ENCODE data around the gene SHISA9. TPM values are rescaled to one million over a fixed set of nuclear protein-coding genes. Genes with fewer than 3 reads are reported as not detected.

The SHISA9 gene
- total and polyA plus RNA-seq, 3 donors from 2014 or later, result 0.46 to 1.0 (median 0.68) TPM

- Histone ChIP-seq H3K36me3 (ENCODE audit: low read depth, missing control alignments) (no peaks in the 10 kb centered on the region), H3K27me3 (no peaks in the 10 kb centered on the region), H3K9me3 (no peaks in the 10 kb centered on the region), H3K27ac (no peak overlapping the region), H3K4me3 (no peak overlapping the region), H3K4me1 (no peaks in the 10 kb centered on the region)
- intact Hi-C loops (cut with DNase I; ENCODE audit: low total_unique reads), result no loop called here
- no peak for DNase-seq
- WGBS, 2 donors, result 65 to 72% methylated on average over 4 of the region's 4 CpGs
- TF ChIP-seq POLR2A (IDR thresholded peaks at IDR 0.05), result no peak
Measured at GRCh38 chr16:13153696-13154095, 252.3 kb downstream of the SHISA9 start.

- intact Hi-C loops (cut with DNase I; ENCODE audit: low total_unique reads), result no loop called here
- Histone ChIP-seq H3K4me1 (no peaks in the 10 kb centered on the region), H3K36me3 (ENCODE audit: low read depth, missing control alignments) (no peaks in the 10 kb centered on the region), H3K27ac (no peak overlapping the region), H3K4me3 (no peak overlapping the region), H3K9me3 (no peaks in the 10 kb centered on the region), H3K27me3 (no peaks in the 10 kb centered on the region)
- no peak for DNase-seq
- TF ChIP-seq CTCF (IDR thresholded peaks at IDR 0.05) (no peak), POLR2A (IDR thresholded peaks at IDR 0.05) (no peak)
- 79 to 82% methylated on average over 2 of the region's 2 CpGs for WGBS, 2 donors
Measured at GRCh38 chr16:13154799-13155198, 253.4 kb downstream of the SHISA9 start.

- Histone ChIP-seq H3K4me1 (no peaks in the 10 kb centered on the region), H3K4me3 (no peak overlapping the region), H3K9me3 (no peaks in the 10 kb centered on the region), H3K36me3 (ENCODE audit: low read depth, missing control alignments) (no peaks in the 10 kb centered on the region), H3K27me3 (no peaks in the 10 kb centered on the region), H3K27ac (no peak overlapping the region)
- WGBS, 2 donors, result 30 to 39% methylated on average over 2 of the region's 2 CpGs
- DNase-seq, result no peak
- intact Hi-C loops (cut with DNase I; ENCODE audit: low total_unique reads), result no loop called here
- TF ChIP-seq POLR2A (IDR thresholded peaks at IDR 0.05) (no peak), CTCF (IDR thresholded peaks at IDR 0.05) (no peak)
Measured at GRCh38 chr16:13155377-13155776, 254.0 kb downstream of the SHISA9 start.

- Histone ChIP-seq H3K9me3 (no peaks in the 10 kb centered on the region), H3K36me3 (ENCODE audit: low read depth, missing control alignments) (no peaks in the 10 kb centered on the region), H3K27ac (no peak overlapping the region), H3K27me3 (no peaks in the 10 kb centered on the region), H3K4me1 (no peaks in the 10 kb centered on the region), H3K4me3 (no peak overlapping the region)
- no peak for DNase-seq
- TF ChIP-seq POLR2A (IDR thresholded peaks at IDR 0.05) (no peak), CTCF (IDR thresholded peaks at IDR 0.05) (no peak)
- 56 to 65% methylated on average over 3 of the region's 3 CpGs for WGBS, 2 donors
- intact Hi-C loops (cut with DNase I; ENCODE audit: low total_unique reads), result no loop called here
Measured at GRCh38 chr16:13155780-13156179, 254.4 kb downstream of the SHISA9 start.

- Histone ChIP-seq H3K27ac (no peak overlapping the region), H3K27me3 (no peaks in the 10 kb centered on the region), H3K9me3 (no peaks in the 10 kb centered on the region), H3K36me3 (ENCODE audit: low read depth, missing control alignments) (no peaks in the 10 kb centered on the region), H3K4me1 (no peaks in the 10 kb centered on the region), H3K4me3 (no peak overlapping the region)
- WGBS, 2 donors, result 68 to 78% methylated on average over 3 of the region's 3 CpGs
- no peak for DNase-seq
- TF ChIP-seq CTCF (IDR thresholded peaks at IDR 0.05) (no peak), POLR2A (IDR thresholded peaks at IDR 0.05) (no peak)
- intact Hi-C loops (cut with DNase I; ENCODE audit: low total_unique reads), result no loop called here
Measured at GRCh38 chr16:13157082-13157481, 255.7 kb downstream of the SHISA9 start.
